Mammary epithelial cell (primary cell): ENCODE data around the gene CHD9.

Source experiments
- EZH2 ChIP-seq: IDR thresholded peaks from 2 replicates; pipeline ENCODE4 v1.6.1; 2012; ENCODE audit warnings: low read length, inconsistent platforms, borderline replicate concordance
- TF ChIP-seq, protein P1 (sequence below), 2 donors: IDR thresholded peaks in 1 of 2; conservative IDR thresholded peaks in 1 of 2; 2 replicates each; pipeline ENCODE4 v1.5.1; 2011 to 2012; ENCODE audit warnings: inconsistent platforms in 2 of 2, low read length in 2 of 2, mild to moderate bottlenecking in 2 of 2, control low read depth in 1 of 2, low read depth in 1 of 2; ENCODE audit not compliant: insufficient read depth in 1 of 2; ENCODE audit errors: extremely low read depth in 1 of 2

DNA sequence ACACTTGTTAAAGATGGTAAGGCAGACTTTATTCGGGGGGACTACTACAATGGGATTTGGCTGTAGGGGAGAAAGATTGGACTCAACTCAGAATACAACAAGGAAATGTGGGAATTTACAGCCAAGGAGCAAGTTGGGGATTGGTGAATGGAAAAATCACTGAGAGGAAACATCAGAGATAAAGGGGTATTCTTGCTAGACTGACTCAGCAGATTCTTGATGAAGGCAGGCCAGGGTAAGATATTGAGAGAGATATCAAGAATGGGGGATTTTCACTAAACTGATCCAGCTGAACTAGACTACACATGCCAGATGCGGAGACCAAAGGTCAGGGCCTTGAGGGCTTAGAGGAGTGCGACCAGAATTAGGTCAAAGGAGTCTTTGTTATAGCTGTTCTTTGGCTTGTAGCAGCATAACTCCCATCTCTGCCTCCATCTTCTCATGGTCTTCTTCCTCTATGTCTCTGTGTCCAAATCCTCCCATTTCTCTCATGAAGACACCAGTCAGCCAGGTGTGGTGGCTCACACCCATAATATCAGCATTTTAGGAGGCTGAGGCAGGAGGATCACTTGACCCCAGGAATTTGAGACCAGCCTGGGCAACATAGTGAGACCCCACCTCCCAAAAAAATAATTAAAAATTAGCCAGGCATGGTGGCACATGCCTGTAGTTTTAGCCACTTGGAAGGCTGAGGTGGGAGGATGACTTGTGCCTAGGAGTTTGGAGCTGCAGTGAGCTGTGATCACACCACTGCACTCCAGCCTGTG is 19.4 kb upstream of the CHD9 start:
- TF ChIP-seq, protein P1, sequence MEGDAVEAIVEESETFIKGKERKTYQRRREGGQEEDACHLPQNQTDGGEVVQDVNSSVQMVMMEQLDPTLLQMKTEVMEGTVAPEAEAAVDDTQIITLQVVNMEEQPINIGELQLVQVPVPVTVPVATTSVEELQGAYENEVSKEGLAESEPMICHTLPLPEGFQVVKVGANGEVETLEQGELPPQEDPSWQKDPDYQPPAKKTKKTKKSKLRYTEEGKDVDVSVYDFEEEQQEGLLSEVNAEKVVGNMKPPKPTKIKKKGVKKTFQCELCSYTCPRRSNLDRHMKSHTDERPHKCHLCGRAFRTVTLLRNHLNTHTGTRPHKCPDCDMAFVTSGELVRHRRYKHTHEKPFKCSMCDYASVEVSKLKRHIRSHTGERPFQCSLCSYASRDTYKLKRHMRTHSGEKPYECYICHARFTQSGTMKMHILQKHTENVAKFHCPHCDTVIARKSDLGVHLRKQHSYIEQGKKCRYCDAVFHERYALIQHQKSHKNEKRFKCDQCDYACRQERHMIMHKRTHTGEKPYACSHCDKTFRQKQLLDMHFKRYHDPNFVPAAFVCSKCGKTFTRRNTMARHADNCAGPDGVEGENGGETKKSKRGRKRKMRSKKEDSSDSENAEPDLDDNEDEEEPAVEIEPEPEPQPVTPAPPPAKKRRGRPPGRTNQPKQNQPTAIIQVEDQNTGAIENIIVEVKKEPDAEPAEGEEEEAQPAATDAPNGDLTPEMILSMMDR (conservative IDR thresholded peaks at IDR 0.05 in 1 of 2, IDR thresholded peaks at IDR 0.05 in 1 of 2; ENCODE audit: extremely low read depth in 1 of 2, insufficient read depth in 1 of 2, low read depth in 1 of 2, low read length in 2 of 2): no peak
- no peak for TF ChIP-seq EZH2
